Measurements from ENCODE around the gene RARB.

RARB gene

DNA sequence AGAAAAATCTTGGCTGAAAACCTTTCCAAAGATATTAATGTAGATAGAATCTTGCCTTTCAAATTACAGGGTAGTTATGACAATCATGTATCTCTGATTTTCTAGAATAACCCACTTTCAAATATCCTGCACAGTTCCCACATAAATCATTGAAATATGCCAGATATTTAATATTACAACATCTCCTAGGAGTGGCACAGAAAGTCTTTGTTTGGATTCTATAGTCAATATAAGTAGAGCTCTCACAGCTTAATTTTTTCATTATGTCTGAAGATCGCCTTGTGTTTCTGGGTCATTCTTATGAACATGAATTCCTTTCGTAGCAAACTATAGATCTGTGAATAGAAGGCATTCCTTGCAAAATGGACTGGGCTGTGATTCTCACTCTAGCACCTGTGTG lies 5.0 kb downstream of the RARB start:
- H3K4me3 ChIP-seq (ENCODE audit: low read length): peak overlapping the region; percentile 21
- no peak for DNase-seq (ENCODE audit: low read depth)
- no peak for TF ChIP-seq CTCF (conservative IDR thresholded peaks at IDR 0.05; ENCODE audit: low read depth, low read length)

- peak overlapping the region; percentile 21 for H3K4me3 ChIP-seq (ENCODE audit: low read length)
- peak; percentile 56 for DNase-seq (ENCODE audit: low read depth)
- TF ChIP-seq CTCF (conservative IDR thresholded peaks at IDR 0.05; ENCODE audit: low read depth, low read length): no peak
These were observed 5.8 kb downstream of the RARB start for GRCh38 chr3:25433868-25434267.

GRCh38 chr3:25437953-25438352 lies 9.9 kb downstream of the RARB start:
- no peak for DNase-seq (ENCODE audit: low read depth)
- TF ChIP-seq CTCF (conservative IDR thresholded peaks at IDR 0.05; ENCODE audit: low read depth, low read length): no peak
- no peak overlapping the region for H3K4me3 ChIP-seq (ENCODE audit: low read length)

DNA sequence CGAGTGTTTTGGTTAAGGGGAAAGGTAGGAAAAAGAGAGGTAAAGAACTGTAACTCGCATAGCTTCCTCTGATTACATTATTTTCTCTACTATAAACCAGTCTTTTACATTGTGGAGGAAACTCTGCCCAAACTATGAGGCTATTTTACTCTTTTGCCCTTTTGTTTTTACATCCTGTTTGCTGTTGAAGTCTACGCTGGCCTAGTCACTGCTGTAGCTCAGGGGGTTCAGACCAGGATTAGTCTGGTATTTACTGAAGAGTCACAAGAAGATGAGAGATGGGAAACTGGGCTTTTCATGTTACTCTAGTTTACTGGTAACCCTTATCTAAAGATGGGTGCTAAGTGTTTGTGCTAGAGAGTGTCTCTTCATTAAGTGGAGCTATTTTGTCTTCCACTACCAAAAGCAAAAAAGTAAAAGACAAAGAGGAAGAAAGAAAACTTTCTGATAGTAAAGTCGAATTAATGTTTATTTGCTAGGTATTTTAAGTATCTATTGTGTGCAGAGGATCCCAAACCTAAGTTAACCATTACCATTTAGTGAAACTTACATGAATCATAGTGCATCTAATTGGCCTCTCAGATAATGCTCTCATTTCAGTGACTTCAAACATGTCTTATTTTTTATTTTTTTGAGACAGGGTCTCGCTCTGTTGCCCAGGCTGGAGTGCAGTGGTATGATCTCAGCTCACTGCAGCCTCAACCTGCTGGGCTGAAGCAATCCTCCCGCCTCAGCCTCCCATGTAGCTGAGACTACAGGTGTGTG lies 10.9 kb downstream of the RARB start:
- DNase-seq (ENCODE audit: low read depth): no peak
- H3K4me3 ChIP-seq (ENCODE audit: low read length): no peak overlapping the region
- TF ChIP-seq CTCF (conservative IDR thresholded peaks at IDR 0.05; ENCODE audit: low read depth, low read length): no peak

DNA sequence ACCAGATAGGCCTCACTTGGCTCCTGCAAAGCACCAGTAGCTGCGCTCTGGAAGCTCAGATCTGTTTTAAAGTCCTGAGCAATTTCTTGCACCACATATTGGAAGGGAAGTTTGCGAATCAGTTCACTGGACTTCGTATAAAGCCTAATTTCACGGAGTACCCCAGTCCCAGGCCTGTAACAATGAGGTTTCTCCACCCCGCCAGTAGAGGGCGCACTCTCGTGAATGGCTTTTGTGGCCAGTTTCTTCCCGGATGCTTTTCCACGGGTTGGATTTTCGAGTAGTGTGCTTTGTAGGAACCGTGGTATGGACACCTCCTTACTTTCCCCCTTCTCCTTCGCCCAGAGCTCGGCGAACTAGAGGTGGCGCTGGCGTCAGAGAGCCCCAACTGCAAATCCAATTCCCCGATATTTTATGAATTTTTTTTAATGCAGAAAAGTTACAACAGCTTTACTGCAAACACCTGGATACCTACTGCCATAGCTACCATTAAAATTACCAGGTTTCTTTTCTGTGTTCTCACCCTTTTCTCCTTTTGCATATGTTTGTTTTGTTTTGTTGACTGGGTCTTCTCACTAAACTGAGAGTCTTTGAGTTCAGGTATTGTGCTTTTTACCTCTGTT lies 13.3 kb downstream of the RARB start:
- no peak overlapping the region for H3K4me3 ChIP-seq (ENCODE audit: low read length)
- peak; percentile 74 for TF ChIP-seq CTCF (conservative IDR thresholded peaks at IDR 0.05; ENCODE audit: low read depth, low read length)
- no peak for DNase-seq (ENCODE audit: low read depth)

- no peak for DNase-seq (ENCODE audit: low read depth)
These were observed 14.4 kb downstream of the RARB start for GRCh38 chr3:25442486-25442885.

More at GRCh38 chr3:25442486-25442885, 14.4 kb downstream of the RARB start:
- no peak overlapping the region for H3K4me3 ChIP-seq (ENCODE audit: low read length)
- no peak for TF ChIP-seq CTCF (conservative IDR thresholded peaks at IDR 0.05; ENCODE audit: low read depth, low read length)
